HEK293 (cell line): ENCODE measurements around the gene GAS7.

Experiments
- CTCF ChIA-PET: fragments of 350-600 bp; formaldehyde crosslinking; extraction: SDS; loops from one replicate; lab custom pipeline; 2021; ENCODE audit warnings: antibody characterized with exemption; lab: Yijun Ruan, JAX
- POLR2A ChIA-PET: fragments of 300-600 bp; formaldehyde crosslinking; extraction: SDS; loops from one replicate; lab custom pipeline; 2020; ENCODE audit warnings: antibody characterized with exemption, inconsistent platforms; lab: Yijun Ruan, JAX
- H3K27ac ChIP-seq: fragments of 200-500 bp; sonication (Bioruptor generic); 2 replicates; pipeline ENCODE4 v1.5.1; 2014; ENCODE audit warnings: low read depth, low read length, control low read depth, inconsistent platforms; ENCODE audit errors: extremely low read depth
- H3K36me3 ChIP-seq, 2 experiments: fragments of 200-500 bp in 1 of 2; sonication (Bioruptor generic) in 1 of 2; 1 replicate in 1 of 2; 2 replicates in 1 of 2; pipeline ENCODE4 v1.5.1; 2014 to 2017; ENCODE audit warnings: inconsistent platforms in 2 of 2, low read length in 2 of 2; ENCODE audit not compliant: control insufficient read depth in 2 of 2, insufficient read depth in 1 of 2
- H3K4me1 ChIP-seq: fragments of 200-500 bp; sonication (Bioruptor generic); 2 replicates; pipeline ENCODE4 v1.5.1; 2014; ENCODE audit warnings: mild to moderate bottlenecking, low read length, inconsistent platforms; ENCODE audit not compliant: control insufficient read depth, insufficient read depth
- H3K4me3 ChIP-seq: 2 replicates; pipeline ENCODE4 v1.5.1; 2011; ENCODE audit warnings: low read depth, mild to moderate bottlenecking, control low read depth, low read length, moderate library complexity
- H3K9me3 ChIP-seq: fragments of 200-500 bp; sonication (Bioruptor generic); 2 replicates; pipeline ENCODE4 v1.5.1; 2014; ENCODE audit warnings: low read depth, low read length, inconsistent platforms; ENCODE audit not compliant: control insufficient read depth, insufficient read depth
- BCL6B ChIP-seq: fragments of 450-650 bp; formaldehyde crosslinking; IDR thresholded peaks from 2 replicates; pipeline ENCODE4 v1.5.1; 2017; ENCODE audit warnings: missing biosample characterization, missing genetic modification characterization
- MEIS1 ChIP-seq: sonication (generic); formaldehyde crosslinking; IDR thresholded peaks from 2 replicates; pipeline ENCODE4 v1.8.1; 2022; ENCODE audit warnings: missing genetic modification reagents, mild to moderate bottlenecking, borderline replicate concordance
- OSR2 ChIP-seq: fragments of 450-650 bp; formaldehyde crosslinking; IDR thresholded peaks from 2 replicates; pipeline ENCODE4 v1.5.1; 2016; ENCODE audit warnings: missing biosample characterization, missing genetic modification characterization
- SALL2 ChIP-seq: fragments of 450-650 bp; formaldehyde crosslinking; IDR thresholded peaks from 2 replicates; pipeline ENCODE4 v1.5.0; 2017; ENCODE audit warnings: missing biosample characterization, mild to moderate bottlenecking, missing genetic modification characterization, borderline replicate concordance
- SCRT1 ChIP-seq: fragments of 450-650 bp; formaldehyde crosslinking; IDR thresholded peaks from 2 replicates; pipeline ENCODE4 v1.5.1; 2016; ENCODE audit warnings: missing biosample characterization, missing genetic modification characterization, borderline replicate concordance
- ZBTB11 ChIP-seq: fragments of 450-650 bp; formaldehyde crosslinking; conservative IDR thresholded peaks from 2 replicates; pipeline ENCODE4 v1.5.1; 2016; ENCODE audit warnings: low read depth, missing biosample characterization, missing genetic modification characterization
- ZBTB44 ChIP-seq: fragments of 450-650 bp; IDR thresholded peaks from 2 replicates; pipeline ENCODE4 v1.5.1; 2018; ENCODE audit warnings: missing biosample characterization, mild to moderate bottlenecking, missing genetic modification characterization
- ZBTB7A ChIP-seq: fragments of 450-650 bp; formaldehyde crosslinking; IDR thresholded peaks from 2 replicates; pipeline ENCODE4 v1.5.1; 2016; ENCODE audit warnings: low read depth, missing biosample characterization, missing genetic modification characterization
- ZNF184 ChIP-seq: fragments of 450-650 bp; IDR thresholded peaks from 2 replicates; pipeline ENCODE4 v1.5.1; 2018; ENCODE audit warnings: missing biosample characterization, mild to moderate bottlenecking, missing genetic modification characterization
- ZNF239 ChIP-seq: fragments of 450-650 bp; formaldehyde crosslinking; IDR thresholded peaks from 2 replicates; pipeline ENCODE4 v1.5.1; 2016; ENCODE audit warnings: missing biosample characterization, missing genetic modification characterization
- ZNF530 ChIP-seq: fragments of 450-650 bp; formaldehyde crosslinking; IDR thresholded peaks from 2 replicates; pipeline ENCODE4 v1.5.1; 2016; ENCODE audit warnings: low read depth, missing biosample characterization, missing genetic modification characterization
- ZNF580 ChIP-seq: fragments of 450-650 bp; formaldehyde crosslinking; IDR thresholded peaks from 2 replicates; pipeline ENCODE4 v1.5.1; 2016; ENCODE audit warnings: missing biosample characterization, missing genetic modification characterization
- ZNF626 ChIP-seq: fragments of 450-650 bp; sonication (Bioruptor Pico); formaldehyde crosslinking; IDR thresholded peaks from 2 replicates; pipeline ENCODE4 v1.5.1; 2018; ENCODE audit warnings: missing biosample characterization, missing genetic modification characterization, inconsistent platforms
- ZNF645 ChIP-seq: fragments of 450-650 bp; formaldehyde crosslinking; IDR thresholded peaks from 2 replicates; pipeline ENCODE4; 2016; ENCODE audit warnings: missing biosample characterization, missing genetic modification characterization
- ZNF768 ChIP-seq: fragments of 450-650 bp; formaldehyde crosslinking; IDR thresholded peaks from 2 replicates; pipeline ENCODE4 v1.5.1; 2018; ENCODE audit warnings: missing biosample characterization, mild to moderate bottlenecking, missing genetic modification characterization
- ZNF785 ChIP-seq: fragments of 450-650 bp; formaldehyde crosslinking; IDR thresholded peaks from 2 replicates; pipeline ENCODE4 v1.5.1; 2016; ENCODE audit warnings: missing biosample characterization, missing genetic modification characterization

GAS7 gene

GRCh38 chr17:10106067-10106466 is 92.3 kb downstream of the GAS7 start (continued):
- TF ChIP-seq ZBTB44 (tag by site-specific recombination) (no peak), ZNF768 (no peak)

- H3K36me3 ChIP-seq: no peaks in the 10 kb centered on the region
- H3K4me3 ChIP-seq: no peak overlapping the region
- ChIA-PET POLR2A (no interaction called here), CTCF (interaction anchor here (0.7 kb wide), 1 partner anchor 9 kb away, joined by 3 read pairs; no protein-coding TSS in a partner anchor)
- H3K27ac ChIP-seq: no peak overlapping the region
- H3K9me3 ChIP-seq: no peaks in the 10 kb centered on the region
- no peak for TF ChIP-seq ZBTB11 (tag by site-specific recombination)
- no peak for TF ChIP-seq SALL2 (tag by site-specific recombination)
- H3K4me1 ChIP-seq: peaks cover 4% of the 10 kb centered on the region; the same call in 1 of the 2 replicates
Measured at GRCh38 chr17:10105513-10106001, 92.8 kb downstream of the GAS7 start.

GRCh38 chr17:10103712-10104111 is 94.7 kb downstream of the GAS7 start:
- H3K4me1 ChIP-seq: 0 out of 2 replicates have a peak, but pooled peaks cover under 1% of the 10 kb centered on the region
- H3K36me3 ChIP-seq: no peaks in the 10 kb centered on the region
- H3K4me3 ChIP-seq: no peak overlapping the region
- TF ChIP-seq ZNF530 (tag by site-specific recombination): no peak
- H3K9me3 ChIP-seq: no peaks in the 10 kb centered on the region
- POLR2A ChIA-PET: no interaction called here
- H3K27ac ChIP-seq: no peak overlapping the region
- CTCF ChIA-PET: no interaction called here

- no peak overlapping the region for H3K27ac ChIP-seq
- TF ChIP-seq ZBTB7A (tag by site-specific recombination) (no peak), ZNF184 (tag by site-specific recombination) (no peak), SCRT1 (tag by site-specific recombination) (no peak), ZNF239 (no peak), ZNF645 (tag by site-specific recombination) (no peak), BCL6B (tag by site-specific recombination) (no peak), ZNF785 (no peak), ZNF580 (no peak), OSR2 (tag by site-specific recombination) (no peak), ZNF626 (tag by site-specific recombination) (no peak), MEIS1 (CRISPR knock-in tag) (no peak)
- TF ChIP-seq, all 188 proteins: peak for 0
- Histone ChIP-seq H3K4me1 (no peaks in the 10 kb centered on the region), H3K9me3 (no peaks in the 10 kb centered on the region), H3K4me3 (no peak overlapping the region), H3K36me3 (no peaks in the 10 kb centered on the region)
- ChIA-PET POLR2A (no interaction called here), CTCF (interaction anchor here (0.6 kb wide), 1 partner anchor 182 kb away, joined by 3 read pairs; no protein-coding TSS in a partner anchor)
Measured at GRCh38 chr17:10102817-10103216, 95.6 kb downstream of the GAS7 start.
